Gastroesophageal sphincter (tissue), 3 donors: ENCODE data around the gene ABCA1.

Experiments used
- EP300 ChIP-seq: sonication (generic); formaldehyde crosslinking; IDR thresholded peaks from one replicate; pipeline ENCODE4 v1.6.1; 2017; ENCODE audit warnings: antibody characterized with exemption, mild to moderate bottlenecking
- POLR2A ChIP-seq, 2 donors: fragments of 450-650 bp; IDR thresholded peaks; one replicate each; pipeline ENCODE4 v1.6.1; 2017; ENCODE audit warnings: antibody characterized with exemption in 2 of 2, mild to moderate bottlenecking in 2 of 2, moderate library complexity in 1 of 2
- POLR2AphosphoS5 ChIP-seq: sonication (generic); formaldehyde crosslinking; IDR thresholded peaks from one replicate; pipeline ENCODE4 v1.6.1; 2017; ENCODE audit warnings: antibody characterized with exemption
- TF ChIP-seq, protein P1 (sequence below), 4 experiments: fragments of 200-600 bp in 2 of 4; fragments of 450-650 bp in 2 of 4; sonication (generic) in 1 of 4; IDR thresholded peaks; one replicate each; pipeline ENCODE4 v1.5.1; 2017 to 2019; ENCODE audit warnings: antibody characterized with exemption in 4 of 4, mild to moderate bottlenecking in 2 of 4, moderate library complexity in 2 of 4

- TF ChIP-seq, protein P1, sequence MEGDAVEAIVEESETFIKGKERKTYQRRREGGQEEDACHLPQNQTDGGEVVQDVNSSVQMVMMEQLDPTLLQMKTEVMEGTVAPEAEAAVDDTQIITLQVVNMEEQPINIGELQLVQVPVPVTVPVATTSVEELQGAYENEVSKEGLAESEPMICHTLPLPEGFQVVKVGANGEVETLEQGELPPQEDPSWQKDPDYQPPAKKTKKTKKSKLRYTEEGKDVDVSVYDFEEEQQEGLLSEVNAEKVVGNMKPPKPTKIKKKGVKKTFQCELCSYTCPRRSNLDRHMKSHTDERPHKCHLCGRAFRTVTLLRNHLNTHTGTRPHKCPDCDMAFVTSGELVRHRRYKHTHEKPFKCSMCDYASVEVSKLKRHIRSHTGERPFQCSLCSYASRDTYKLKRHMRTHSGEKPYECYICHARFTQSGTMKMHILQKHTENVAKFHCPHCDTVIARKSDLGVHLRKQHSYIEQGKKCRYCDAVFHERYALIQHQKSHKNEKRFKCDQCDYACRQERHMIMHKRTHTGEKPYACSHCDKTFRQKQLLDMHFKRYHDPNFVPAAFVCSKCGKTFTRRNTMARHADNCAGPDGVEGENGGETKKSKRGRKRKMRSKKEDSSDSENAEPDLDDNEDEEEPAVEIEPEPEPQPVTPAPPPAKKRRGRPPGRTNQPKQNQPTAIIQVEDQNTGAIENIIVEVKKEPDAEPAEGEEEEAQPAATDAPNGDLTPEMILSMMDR (IDR thresholded peaks at IDR 0.05): no peak
- no peak for TF ChIP-seq POLR2AphosphoS5
- no peak for TF ChIP-seq POLR2A (IDR thresholded peaks at IDR 0.05)
- no peak for TF ChIP-seq EP300
Measured at GRCh38 chr9:104963076-104963475, 35.1 kb upstream of the ABCA1 start.
